Activated CD8-positive, alpha-beta memory T cell treated with anti-CD3 and anti-CD28 coated beads for 1 hour (primary cell): ENCODE results near the gene GSN.

Experiments
- DNase-seq, 2 donors: peaks; one replicate each; pipeline ENCODE4 v3.0.0-alpha.2; 2020; ENCODE audit warnings: low read depth in 1 of 2; ENCODE audit errors: extremely low read depth in 1 of 2

The GSN gene

DNA sequence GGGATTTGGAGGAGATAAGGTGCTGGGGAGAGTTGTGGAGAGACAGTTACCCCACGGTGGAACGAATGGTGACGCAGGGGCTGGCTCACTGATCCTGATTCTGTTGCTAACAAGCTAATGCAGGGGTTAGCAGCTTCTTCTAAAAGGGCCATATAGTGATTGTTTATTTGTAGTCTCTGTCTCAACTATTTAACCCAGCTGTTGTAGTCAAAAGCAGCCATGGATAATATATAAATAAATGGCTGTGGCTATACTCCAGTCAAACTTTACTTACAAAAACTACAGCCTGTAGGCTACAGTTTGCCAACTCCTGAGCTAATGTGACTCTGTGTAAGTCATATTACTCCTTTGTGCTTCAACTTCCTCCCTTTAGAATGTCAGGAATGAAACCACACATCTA lies 80.3 kb downstream of the GSN start:
- DNase-seq: no peak

DNA sequence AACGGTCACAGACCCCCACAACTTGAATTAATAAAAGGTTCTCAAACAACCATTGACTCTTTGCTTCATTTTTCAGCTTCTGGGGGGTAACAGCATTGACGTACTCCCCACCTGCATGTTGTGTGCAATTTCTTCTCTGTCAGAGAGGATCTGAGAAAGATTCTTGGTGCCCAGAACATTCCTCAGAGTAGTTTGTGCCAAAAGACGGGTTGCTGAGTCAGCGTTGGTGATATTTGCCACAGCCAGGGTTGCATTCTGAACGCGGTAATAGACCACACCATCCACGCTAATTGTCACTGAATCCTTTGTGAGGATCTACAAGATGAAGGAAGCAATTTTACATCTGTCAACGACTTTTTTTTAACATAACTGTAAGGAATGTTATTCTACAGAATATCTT lies 81.0 kb downstream of the GSN start:
- no peak for DNase-seq

DNA sequence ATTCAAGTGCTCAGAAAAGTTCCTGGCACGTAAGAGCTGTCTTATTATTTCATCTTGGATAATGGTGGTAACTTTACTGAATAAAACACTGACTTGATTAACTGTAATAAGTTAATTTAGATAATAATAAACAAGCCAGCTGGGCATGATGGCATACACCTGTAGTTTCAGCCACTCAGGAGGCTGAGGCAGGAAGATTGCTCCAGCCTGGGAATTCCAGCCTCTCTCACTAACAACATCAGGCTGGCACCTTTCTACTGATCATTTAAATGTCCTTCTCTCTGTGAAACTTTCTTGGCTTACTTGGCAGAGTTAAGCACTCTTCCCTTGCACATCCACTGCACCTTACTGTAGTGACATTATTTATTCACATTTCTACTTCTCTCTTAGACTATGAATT lies 82.1 kb downstream of the GSN start:
- DNase-seq: no peak

DNA sequence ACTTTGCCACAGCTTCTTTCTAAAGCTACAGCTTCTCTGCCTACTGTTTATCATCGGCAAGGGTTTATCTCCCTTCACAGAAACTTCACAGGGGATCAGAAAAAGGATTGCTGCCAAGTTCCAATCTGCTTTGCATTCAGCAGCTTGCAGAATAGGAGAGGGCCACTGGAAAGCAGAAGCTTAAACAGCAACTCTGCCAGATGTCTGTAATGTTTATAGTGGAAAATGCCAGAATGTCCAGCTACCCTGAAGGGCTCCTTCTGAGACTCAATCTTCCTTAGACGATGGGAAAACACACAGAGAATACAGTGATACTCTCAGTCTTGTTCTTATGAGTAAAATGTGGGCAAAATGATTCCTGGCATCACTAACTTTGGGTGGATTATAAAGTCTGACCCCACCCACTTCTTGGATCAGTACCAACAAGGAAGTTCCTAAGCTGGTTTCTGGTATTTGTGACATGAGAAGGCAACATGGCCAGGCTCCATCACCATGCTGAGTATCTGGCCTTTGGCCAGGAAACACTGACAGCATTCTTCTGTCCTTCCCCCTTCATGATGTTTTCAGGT lies 83.1 kb downstream of the GSN start:
- DNase-seq: no peak

DNA sequence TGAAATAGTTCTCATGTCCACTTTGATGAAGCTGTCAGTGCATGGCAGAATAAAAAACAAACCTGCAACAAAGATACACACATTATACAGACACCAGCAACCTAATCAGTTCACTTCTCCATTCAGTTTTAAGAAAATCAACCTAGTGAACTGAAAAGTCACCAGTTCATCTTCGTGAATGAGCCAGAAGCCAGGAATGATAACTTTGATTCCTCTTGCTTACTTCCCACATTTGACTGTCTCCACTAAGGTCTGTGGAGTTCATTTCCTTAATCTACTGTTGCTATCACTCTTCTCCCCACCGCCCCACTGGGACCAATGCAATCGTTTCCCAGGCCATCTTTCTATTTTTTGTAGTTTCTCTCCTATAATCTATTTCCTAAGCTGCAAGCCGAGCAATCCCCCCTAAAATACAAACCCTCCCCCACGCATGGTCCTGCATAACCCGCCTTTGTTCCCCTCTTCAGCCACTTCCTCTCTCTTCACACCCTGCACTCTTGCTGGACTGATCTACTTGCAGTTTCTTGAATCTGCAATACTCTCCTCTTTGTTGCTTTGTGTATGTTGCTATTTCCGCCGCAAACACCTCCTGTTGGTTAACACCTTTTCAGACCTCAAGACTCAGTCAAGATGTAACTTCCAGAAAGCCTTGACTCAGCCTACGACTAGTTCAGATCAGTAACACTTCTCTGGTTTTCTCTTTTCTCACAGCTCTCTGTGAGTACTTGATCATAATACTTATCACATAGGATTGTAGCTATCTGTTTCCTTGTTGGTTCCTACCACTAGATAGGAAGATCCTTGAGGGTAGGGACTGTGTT lies 85.5 kb downstream of the GSN start:
- DNase-seq: peak in 1 of 2 donors; percentile 22

GRCh38 chr9:121354141-121354540 lies 86.2 kb downstream of the GSN start:
- DNase-seq: no peak

DNA sequence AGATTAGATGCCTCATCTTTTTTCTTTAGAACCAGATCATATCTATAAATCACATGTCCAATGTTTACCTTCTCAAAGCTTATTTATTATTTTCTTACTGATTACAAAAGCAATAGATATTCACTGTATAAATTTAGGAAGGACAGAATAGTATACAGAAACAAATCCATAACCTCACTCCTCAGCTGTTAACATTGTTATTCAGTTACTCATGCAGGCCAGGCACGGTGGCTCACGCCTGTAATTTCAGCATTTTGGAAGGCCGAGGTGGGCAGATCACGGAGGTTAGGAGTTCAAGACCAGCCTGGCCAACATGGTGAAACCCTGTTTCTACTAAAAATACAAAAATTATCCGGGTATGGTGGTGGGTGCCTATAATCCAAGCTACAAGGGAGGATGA lies 86.8 kb downstream of the GSN start:
- no peak for DNase-seq

GRCh38 chr9:121357011-121357410 lies 89.0 kb downstream of the GSN start:
- no peak for DNase-seq

DNA sequence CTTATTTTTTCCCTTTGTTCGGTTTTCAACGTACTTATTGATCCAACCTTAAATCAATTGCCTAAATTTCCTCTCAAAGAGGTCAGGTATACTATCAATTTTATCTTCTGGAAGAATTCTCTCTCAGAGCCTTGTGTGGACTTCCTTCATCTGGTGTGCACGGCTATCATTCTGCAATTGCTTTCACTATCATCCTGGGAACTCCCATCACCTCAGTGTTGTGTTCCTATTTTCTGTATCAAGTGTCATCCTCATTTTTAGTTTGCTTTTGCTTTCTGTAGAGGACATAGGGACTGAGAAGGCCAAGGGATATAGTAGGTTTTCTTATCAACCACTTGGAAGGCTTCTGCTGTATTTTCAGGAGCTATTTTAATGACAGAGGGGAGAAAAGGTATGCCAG lies 90.8 kb downstream of the GSN start:
- no peak for DNase-seq

GRCh38 chr9:121359351-121360294 lies 91.7 kb downstream of the GSN start:
- DNase-seq: no peak

DNA sequence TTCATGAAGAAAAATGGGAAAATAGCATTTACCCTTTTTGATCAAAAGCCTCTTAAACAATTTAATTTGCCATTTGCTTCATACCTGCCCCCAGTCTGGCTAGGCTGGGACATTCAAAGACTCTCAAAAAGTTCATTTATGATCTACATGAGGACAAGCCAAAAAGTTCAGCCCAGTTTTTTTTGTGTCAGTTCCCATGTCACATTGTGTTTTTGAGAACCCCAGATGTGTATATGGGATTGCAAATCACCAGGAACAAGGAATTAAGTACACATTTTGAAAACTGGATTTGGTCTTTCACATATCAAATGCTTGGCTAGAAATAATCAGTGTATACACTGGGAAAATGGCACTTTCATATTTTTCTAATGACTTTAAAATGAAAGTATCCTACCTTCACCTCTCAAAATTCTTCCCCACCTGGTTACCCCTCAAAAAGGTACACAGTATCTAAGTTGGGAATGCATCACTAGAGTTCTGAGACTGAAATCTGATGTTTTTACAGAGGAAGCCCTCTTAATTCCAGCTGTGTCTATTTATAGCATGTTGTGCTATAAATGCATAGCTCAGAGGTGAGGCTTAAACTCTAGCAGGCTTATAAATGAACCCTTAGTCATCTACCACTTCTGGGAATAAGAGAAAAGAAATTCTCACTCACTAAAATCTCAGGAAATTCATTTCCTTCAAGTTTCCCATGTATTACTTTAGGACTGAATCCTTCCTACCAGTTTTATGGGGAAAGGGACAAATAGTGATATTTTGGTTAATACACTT lies 92.8 kb downstream of the GSN start:
- no peak for DNase-seq

- DNase-seq: no peak
These were observed 95.1 kb downstream of the GSN start for GRCh38 chr9:121362813-121363621.

- DNase-seq: no peak
These were observed 95.6 kb downstream of the GSN start for GRCh38 chr9:121363622-121363961.

GRCh38 chr9:121364077-121364476 lies 96.1 kb downstream of the GSN start:
- DNase-seq: no peak

DNA sequence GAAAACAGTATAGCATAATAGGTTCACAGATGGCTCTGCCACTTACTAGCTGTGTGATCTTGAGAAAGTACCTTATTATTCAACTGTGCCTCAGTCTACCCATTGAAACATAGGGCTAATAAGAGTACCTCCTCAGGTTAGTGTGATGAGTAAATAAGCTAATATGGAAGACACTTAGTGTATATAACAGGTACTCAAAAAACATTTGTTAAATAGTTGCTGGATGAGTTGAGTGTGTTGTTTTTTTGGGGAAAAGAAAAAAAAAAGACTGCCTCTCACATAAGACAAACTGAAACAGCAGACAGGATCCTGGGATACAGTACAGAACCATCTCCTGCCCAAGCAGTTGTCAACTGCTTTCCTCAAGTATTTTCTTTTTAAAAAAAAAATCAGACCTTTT lies 96.9 kb downstream of the GSN start:
- no peak for DNase-seq

GRCh38 chr9:121365564-121365963 lies 97.6 kb downstream of the GSN start:
- no peak for DNase-seq

- no peak for DNase-seq
These were observed 98.7 kb downstream of the GSN start for GRCh38 chr9:121366611-121367192.

- DNase-seq: no peak
These were observed 99.6 kb downstream of the GSN start for GRCh38 chr9:121367306-121368137.

DNA sequence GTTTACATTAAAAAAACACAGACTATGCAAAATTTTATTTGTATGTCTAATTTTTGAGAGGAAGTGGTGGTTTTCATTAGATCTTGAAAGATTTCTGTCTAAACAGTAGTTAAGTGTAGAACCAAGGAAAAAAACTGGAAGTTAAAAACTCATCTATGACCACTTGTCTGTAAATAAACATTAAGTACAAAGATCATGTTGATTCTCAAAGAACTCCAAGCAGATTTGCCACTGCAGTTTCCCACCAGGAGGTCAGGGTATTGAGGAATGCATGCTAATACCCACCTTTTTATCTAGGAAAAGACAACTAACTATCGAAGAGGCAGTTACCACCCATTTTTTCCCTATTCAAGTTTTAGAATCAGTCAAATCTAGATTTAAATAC lies 100.2 kb downstream of the GSN start:
- DNase-seq: no peak
